HEK293T (cell line): ENCODE results near the gene PAPLN.

Source experiments
- CTCF ChIA-PET: fragments of 350-600 bp; formaldehyde crosslinking; extraction: SDS; loops from one replicate; lab custom pipeline; 2021; ENCODE audit warnings: antibody characterized with exemption, inconsistent platforms; lab: Yijun Ruan, JAX
- POLR2A ChIA-PET: fragments of 350-600 bp; formaldehyde crosslinking; extraction: SDS; loops from one replicate; lab custom pipeline; 2020; ENCODE audit warnings: antibody characterized with exemption, inconsistent platforms; lab: Yijun Ruan, JAX
- DNase-seq: peaks from one replicate; pipeline ENCODE4 v3.0.0; 2012; ENCODE audit warnings: mixed read lengths; ENCODE audit errors: extremely low spot score
- ARNT ChIP-seq: fragments of 450-650 bp; IDR thresholded peaks from 2 replicates; pipeline ENCODE4 v1.6.1; 2017; ENCODE audit warnings: mild to moderate bottlenecking
- PKNOX1 ChIP-seq: fragments of 450-650 bp; IDR thresholded peaks from 2 replicates; pipeline ENCODE4 v1.6.1; 2016

Gene PAPLN

GRCh38 chr14:73323896-73324399, 86.6 kb downstream of the PAPLN start:
- DNase-seq: no peak
- TF ChIP-seq ARNT: no peak
- TF ChIP-seq PKNOX1: peak; percentile 84
- POLR2A ChIA-PET: no interaction called here
- CTCF ChIA-PET: interaction anchor here (0.9 kb wide), 1 partner anchor 591 kb away, joined by 3 read pairs; no protein-coding TSS in a partner anchor
